Spinal cord (tissue), 10 donors: ENCODE results near the gene KYNU. TPM values are rescaled to one million over a fixed set of nuclear protein-coding genes. Genes with fewer than 3 reads are reported as not detected.
A peak's percentile ranks its signal among the peaks of the same experiment; 100 is the strongest.
"Not testable (repeated sequence)": the region's sequence is repeated elsewhere in the genome, so short reads cannot be mapped to it uniquely, and the experiment has no call there.

Experiments
- DNase-seq, 6 donors: peaks; one replicate each; pipeline versions ENCODE4 v3.0.0 to v3.0.0-alpha.2; 2013 to 2015; ENCODE audit warnings: low spot score in 6 of 6, low read depth in 4 of 6
- H3K27ac ChIP-seq: one replicate; pipeline ENCODE4 v1.5.1; 2013; ENCODE audit warnings: low read depth, low read length, control low read depth
- H3K27me3 ChIP-seq: one replicate; pipeline ENCODE4 v1.6.1; 2013; ENCODE audit warnings: low read length; ENCODE audit not compliant: control insufficient read depth, insufficient read depth
- H3K36me3 ChIP-seq: one replicate; pipeline ENCODE4 v1.6.1; 2013; ENCODE audit warnings: low read length; ENCODE audit not compliant: control insufficient read depth, insufficient read depth
- H3K4me1 ChIP-seq: one replicate; pipeline ENCODE4 v1.6.1; 2013; ENCODE audit warnings: low read length; ENCODE audit not compliant: control insufficient read depth, insufficient read depth
- H3K4me3 ChIP-seq: one replicate; pipeline ENCODE4 v1.5.1; 2013; ENCODE audit warnings: low read depth, low read length, control low read depth
- H3K9me3 ChIP-seq: one replicate; pipeline ENCODE4 v1.6.1; 2013; ENCODE audit warnings: low read length; ENCODE audit not compliant: control insufficient read depth, insufficient read depth
- WGBS: methylation state at CpG from one replicate; pipeline ENCODE4 v1.1.5; 2013; ENCODE audit warnings: missing lambda C conversion rate; ENCODE audit not compliant: insufficient coverage; 5-methylcytosine and 5-hydroxymethylcytosine counted together
- polyA plus RNA-seq, 2 donors: library from polyadenylated mRNA; unstranded; fragments of 120-200 nt; gene quantifications; one replicate each; pipeline ENCODE4 v1.2.1, GENCODE V29; 2013; ENCODE audit not compliant: insufficient read length in 2 of 2
- total RNA-seq, 2 donors: library from RNA; depleted of rRNA in 1 of 2; stranded (reverse); fragments of 120-200 nt in 1 of 2; fragments of >200 nt in 1 of 2; gene quantifications; one replicate each; pipeline versions ENCODE4 v1.2.3 to v1.2.4, GENCODE V29; 2013 to 2014
- donor health status: healthy.

Gene KYNU
- total and polyA plus RNA-seq, 4 donors, result 0.39 to 2.4 (median 1.2) TPM

- H3K9me3 ChIP-seq, result no peaks in the 10 kb centered on the region
- H3K4me1 ChIP-seq, result peaks cover 6% of the 10 kb centered on the region
- peak overlapping the region; percentile 22 for H3K4me3 ChIP-seq
- no peaks in the 10 kb centered on the region for H3K36me3 ChIP-seq
- H3K27me3 ChIP-seq, result peaks cover 13% of the 10 kb centered on the region
- no peak overlapping the region for H3K27ac ChIP-seq
- DNase-seq, result peak in 2 of 6 donors; percentile 26 to 42
- WGBS, result 10% methylated on average over 23 of the region's 28 CpGs
These were observed 149.1 kb downstream of the KYNU start for GRCh38 chr2:143026411-143027054.

GRCh38 chr2:143029141-143029540 is 151.7 kb downstream of the KYNU start:
- Histone ChIP-seq H3K27ac (no peak overlapping the region), H3K4me3 (no peak overlapping the region), H3K27me3 (peaks cover 13% of the 10 kb centered on the region), H3K36me3 (no peaks in the 10 kb centered on the region), H3K9me3 (no peaks in the 10 kb centered on the region), H3K4me1 (peaks cover 6% of the 10 kb centered on the region)
- DNase-seq, result no peak
- no CpG with 5 or more reads among the region's 2 CpGs for WGBS

- Histone ChIP-seq H3K27me3 (peaks cover 12% of the 10 kb centered on the region), H3K27ac (no peak overlapping the region), H3K4me3 (no peak overlapping the region), H3K36me3 (no peaks in the 10 kb centered on the region), H3K9me3 (no peaks in the 10 kb centered on the region), H3K4me1 (peaks cover 6% of the 10 kb centered on the region)
- no peak for DNase-seq
- WGBS, result 100% methylated on average over 1 of the region's 2 CpGs
These were observed 152.7 kb downstream of the KYNU start for GRCh38 chr2:143030127-143030526.

GRCh38 chr2:143034292-143035074 is 157.0 kb downstream of the KYNU start:
- Histone ChIP-seq H3K27me3 (no peaks in the 10 kb centered on the region), H3K9me3 (no peaks in the 10 kb centered on the region), H3K4me1 (no peaks in the 10 kb centered on the region), H3K36me3 (no peaks in the 10 kb centered on the region), H3K4me3 (no peak overlapping the region), H3K27ac (no peak overlapping the region)
- 50% methylated on average over 2 of the region's 5 CpGs for WGBS
- DNase-seq, result peak; percentile 47 to 96 (median 70)

GRCh38 chr2:143051465-143051864 is 174.0 kb downstream of the KYNU start:
- Histone ChIP-seq H3K27me3 (no peaks in the 10 kb centered on the region), H3K9me3 (peaks cover 2% of the 10 kb centered on the region), H3K36me3 (no peaks in the 10 kb centered on the region), H3K27ac (no peak overlapping the region), H3K4me3 (no peak overlapping the region), H3K4me1 (no peaks in the 10 kb centered on the region)
- no peak for DNase-seq
- WGBS, result no CpG with 5 or more reads among the region's 1 CpG

- WGBS, result 89% methylated on average over 2 of the region's 4 CpGs
- not testable (repeated sequence) for H3K36me3 ChIP-seq, H3K27ac ChIP-seq, H3K4me3 ChIP-seq, DNase-seq, H3K27me3 ChIP-seq, H3K4me1 ChIP-seq, H3K9me3 ChIP-seq
These were observed 176.0 kb downstream of the KYNU start for GRCh38 chr2:143053437-143053836.

GRCh38 chr2:143056550-143056949 is 179.1 kb downstream of the KYNU start:
- Histone ChIP-seq H3K27ac (no peak overlapping the region), H3K4me3 (no peak overlapping the region), H3K27me3 (no peaks in the 10 kb centered on the region), H3K4me1 (no peaks in the 10 kb centered on the region), H3K36me3 (no peaks in the 10 kb centered on the region), H3K9me3 (peaks cover 5% of the 10 kb centered on the region)
- WGBS, result 100% methylated on average over 3 of the region's 5 CpGs
- no peak for DNase-seq

- no peak overlapping the region for H3K4me3 ChIP-seq
- H3K27me3 ChIP-seq, result no peaks in the 10 kb centered on the region
- no CpG with 5 or more reads among the region's 1 CpG for WGBS
- no peaks in the 10 kb centered on the region for H3K4me1 ChIP-seq
- H3K36me3 ChIP-seq, result no peaks in the 10 kb centered on the region
- H3K9me3 ChIP-seq, result peaks cover 5% of the 10 kb centered on the region
- peak in 3 of 6 donors; percentile 5 to 87 (median 47) for DNase-seq
- no peak overlapping the region for H3K27ac ChIP-seq
These were observed 181.4 kb downstream of the KYNU start for GRCh38 chr2:143058851-143059250.

GRCh38 chr2:143063612-143064200 is 186.2 kb downstream of the KYNU start:
- peaks cover 4% of the 10 kb centered on the region for H3K9me3 ChIP-seq
- no peaks in the 10 kb centered on the region for H3K27me3 ChIP-seq
- H3K4me1 ChIP-seq, result no peaks in the 10 kb centered on the region
- WGBS, result no CpG with 5 or more reads among the region's 1 CpG
- H3K27ac ChIP-seq, result no peak overlapping the region
- DNase-seq, result no peak
- H3K36me3 ChIP-seq, result no peaks in the 10 kb centered on the region
- H3K4me3 ChIP-seq, result no peak overlapping the region
